Activated CD8-positive, alpha-beta memory T cell treated with anti-CD3 and anti-CD28 coated beads, Interleukin-2, amount 50 U/mL, for 1 hour (primary cell): Measurements from ENCODE around the gene GH1.
"Not testable (repeated sequence)": the region's sequence is repeated elsewhere in the genome, so short reads cannot be mapped to it uniquely, and the experiment has no call there.

ENCODE experiments used
- DNase-seq: peaks from one replicate; pipeline ENCODE4 v3.0.0-alpha.2; 2020; ENCODE audit errors: extremely low read depth

GH1 gene

GRCh38 chr17:63896524-63897354 is 21.9 kb downstream of the GH1 start, which contains the start of gene CSH1:
CSH1 (minus strand) TSS chr17:63896574; CDS start chr17:63896511, 63 bp downstream.
- DNase-seq, result not testable (repeated sequence)

DNA sequence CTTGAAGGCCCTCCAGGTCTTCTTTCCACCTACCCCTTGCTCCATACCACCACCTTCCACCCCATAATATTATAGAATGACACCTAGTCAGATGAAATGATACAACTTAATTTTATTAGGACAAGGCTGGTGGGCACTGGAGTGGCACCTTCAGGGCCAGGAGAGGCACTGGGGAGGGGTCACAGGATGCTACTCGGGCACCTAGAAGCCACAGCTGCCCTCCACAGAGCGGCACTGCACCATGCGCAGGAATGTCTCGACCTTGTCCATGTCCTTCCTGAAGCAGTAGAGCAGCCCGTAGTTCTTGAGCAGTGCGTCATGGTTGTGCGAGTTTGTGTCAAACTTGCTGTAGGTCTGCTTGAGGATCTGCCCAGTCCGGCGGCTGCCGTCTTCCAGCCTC is 23.8 kb downstream of the GH1 start:
- DNase-seq, result not testable (repeated sequence)

- not testable (repeated sequence) for DNase-seq
These were observed 24.6 kb downstream of the GH1 start for GRCh38 chr17:63894021-63894420.

- not testable (repeated sequence) for DNase-seq
These were observed 26.2 kb downstream of the GH1 start for GRCh38 chr17:63892316-63893037.

- DNase-seq, result not testable (repeated sequence)
These were observed 29.4 kb downstream of the GH1 start for GRCh38 chr17:63889026-63889848.

DNA sequence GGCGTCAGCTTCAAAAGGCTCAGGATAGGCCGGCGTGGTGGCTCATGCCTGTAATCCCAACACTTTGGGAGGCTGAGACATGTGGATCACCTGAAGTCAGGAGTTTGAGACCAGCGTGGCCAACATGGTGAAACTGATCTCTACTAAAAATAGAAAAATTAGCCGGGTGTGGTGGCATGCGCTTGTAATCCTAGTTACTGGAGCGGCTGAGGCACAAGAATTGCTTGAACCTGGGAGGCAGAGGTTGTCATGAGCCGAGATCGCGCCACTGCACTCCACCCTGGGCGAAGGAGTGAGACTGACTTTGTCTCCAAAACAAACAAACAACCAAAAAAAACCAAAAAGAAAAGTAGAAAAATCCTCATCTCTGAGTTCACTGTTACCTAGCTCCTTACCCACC is 33.5 kb downstream of the GH1 start:
- DNase-seq, result not testable (repeated sequence)

GRCh38 chr17:63882626-63883126 is 36.0 kb downstream of the GH1 start:
- not testable (repeated sequence) for DNase-seq

- DNase-seq, result no peak
These were observed 36.6 kb downstream of the GH1 start, which contains the start of gene GH2 for GRCh38 chr17:63881935-63882601. GH2 (minus strand) TSS chr17:63881944; CDS start chr17:63881801, 143 bp downstream.

DNA sequence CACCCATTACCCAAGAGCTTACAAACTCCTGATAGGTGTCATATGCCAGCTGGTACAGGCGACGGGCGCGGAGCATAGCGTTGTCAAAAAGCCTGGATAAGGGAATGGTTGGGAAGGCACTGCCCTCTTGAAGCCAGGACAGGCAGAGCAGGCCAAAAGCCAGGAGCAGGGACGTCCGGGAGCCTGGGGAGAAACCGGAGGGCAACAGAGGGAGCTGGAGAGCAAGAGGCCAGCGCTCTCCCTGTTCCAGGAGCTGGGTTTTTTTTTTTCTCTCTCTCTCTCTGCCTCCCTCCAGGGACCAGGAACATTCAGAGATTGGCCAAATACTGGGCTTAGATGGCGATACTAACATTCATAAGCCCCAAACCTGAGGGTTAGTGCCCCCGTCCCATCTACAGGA is 37.3 kb downstream of the GH1 start:
- not testable (repeated sequence) for DNase-seq

GRCh38 chr17:63880706-63881105 is 37.9 kb downstream of the GH1 start:
- DNase-seq, result no peak

- DNase-seq, result not testable (repeated sequence)
These were observed 40.2 kb downstream of the GH1 start for GRCh38 chr17:63878413-63878812.

GRCh38 chr17:63874693-63875092 is 43.9 kb downstream of the GH1 start:
- DNase-seq, result not testable (repeated sequence)

- DNase-seq, result not testable (repeated sequence)
These were observed 44.5 kb downstream of the GH1 start for GRCh38 chr17:63874061-63874626.

- DNase-seq, result not testable (repeated sequence)
These were observed 45.1 kb downstream of the GH1 start, which contains the start of gene CSH2 for GRCh38 chr17:63873577-63873976. CSH2 (minus strand) TSS chr17:63873677; CDS start chr17:63873614, 63 bp downstream.

DNA sequence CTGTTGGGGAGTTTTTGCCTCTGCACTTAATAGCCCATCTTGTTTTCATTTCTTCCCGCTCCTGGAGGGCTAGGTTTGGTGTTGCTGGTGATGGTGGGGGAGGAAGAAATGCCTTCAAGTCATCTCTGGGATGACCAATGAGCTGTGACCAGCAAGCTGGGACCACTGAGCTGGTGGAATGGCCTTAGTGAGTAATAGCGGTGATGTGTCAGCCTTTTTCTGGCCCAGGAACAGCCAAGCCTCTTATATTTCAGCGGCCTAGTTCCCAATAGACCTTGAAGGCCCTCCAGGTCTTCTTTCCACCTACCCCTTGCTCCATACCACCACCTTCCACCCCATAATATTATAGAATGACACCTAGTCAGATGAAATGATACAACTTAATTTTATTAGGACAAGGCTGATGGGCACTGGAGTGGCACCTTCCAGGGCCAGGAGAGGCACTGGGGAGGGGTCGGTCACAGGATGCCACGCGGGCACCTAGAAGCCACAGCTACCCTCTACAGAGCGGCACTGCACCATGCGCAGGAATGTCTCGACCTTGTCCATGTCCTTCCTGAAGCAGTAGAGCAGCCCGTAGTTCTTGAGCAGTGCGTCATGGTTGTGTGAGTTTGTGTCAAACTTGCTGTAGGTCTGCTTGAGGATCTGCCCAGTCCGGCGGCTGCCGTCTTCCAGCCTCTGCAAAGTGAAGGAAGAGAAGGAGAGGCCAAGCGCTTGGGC is 46.8 kb downstream of the GH1 start:
- not testable (repeated sequence) for DNase-seq

- DNase-seq, result not testable (repeated sequence)
These were observed 48.4 kb downstream of the GH1 start for GRCh38 chr17:63870292-63870665.

DNA sequence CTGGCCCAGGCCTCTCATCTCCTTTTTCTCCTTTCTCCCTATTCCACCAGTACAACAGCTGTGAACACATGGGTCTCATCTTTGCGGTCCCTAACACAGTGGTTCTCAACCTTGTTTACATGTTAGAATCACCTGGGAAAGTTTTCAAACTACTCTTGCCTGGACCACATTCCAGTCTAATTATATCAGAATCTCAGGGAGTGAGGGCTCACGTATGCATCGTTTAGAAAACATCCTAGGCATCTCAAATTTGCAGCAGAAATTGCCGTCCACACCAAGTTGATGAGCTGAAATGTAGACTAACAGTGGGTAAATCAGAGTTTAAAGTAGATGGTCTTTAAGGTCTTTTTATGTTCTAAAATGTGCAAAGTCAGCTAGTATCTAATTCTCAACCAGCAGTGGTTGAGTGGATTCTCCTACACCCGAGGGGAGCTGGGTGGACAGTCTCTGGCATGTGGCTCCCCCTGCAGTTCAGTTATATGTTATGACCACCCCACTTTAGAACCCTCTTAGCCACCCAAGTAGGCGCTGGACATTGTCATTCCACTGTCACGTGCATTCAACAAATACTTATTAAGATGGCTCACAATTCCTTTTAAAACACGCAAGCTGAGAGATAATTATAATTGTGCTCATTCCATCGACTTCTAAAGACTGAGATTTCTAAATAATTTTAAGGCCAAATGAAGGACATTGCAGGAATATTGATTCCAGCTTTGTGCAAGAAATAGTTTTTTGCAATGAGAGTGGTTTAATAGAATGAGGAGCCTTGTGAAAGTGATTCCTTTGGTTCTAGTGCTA is 48.9 kb downstream of the GH1 start:
- DNase-seq, result not testable (repeated sequence)
